ENCODE results near the gene SLC6A1. TPM values are rescaled to one million over a fixed set of nuclear protein-coding genes. Genes with fewer than 3 reads are reported as not detected.

Gene SLC6A1
- total RNA-seq, 2 donors from 2014 or later, result 0.05 to 0.21 TPM

GRCh38 chr3:11078826-11079515 lies 86.4 kb downstream of the SLC6A1 start:
- H3K4me3 ChIP-seq, result no peak overlapping the region
- TF ChIP-seq CTCF (IDR thresholded peaks at IDR 0.05), result no peak

GRCh38 chr3:11080492-11080891 lies 87.9 kb downstream of the SLC6A1 start:
- Histone ChIP-seq H3K27me3 (no peaks in the 10 kb centered on the region), H3K4me1 (no peaks in the 10 kb centered on the region), H3K9ac (ENCODE audit: low read depth in 2 of 2, low read length in 2 of 2) (no peak overlapping the region), H3K27ac (no peak overlapping the region), H3K4me3 (no peak overlapping the region), H3K9me3 (no peaks in the 10 kb centered on the region), H3K36me3 (no peaks in the 10 kb centered on the region)
- DNase-seq, result no peak
- no peak for TF ChIP-seq CTCF (IDR thresholded peaks at IDR 0.05)
- intact Hi-C loops (cut with DNase I), result no loop called here

More at GRCh38 chr3:11078826-11079515, 86.4 kb downstream of the SLC6A1 start:
- Histone ChIP-seq H3K36me3 (no peaks in the 10 kb centered on the region), H3K9me3 (no peaks in the 10 kb centered on the region), H3K27ac (no peak overlapping the region), H3K9ac (ENCODE audit: low read depth in 2 of 2, low read length in 2 of 2) (no peak overlapping the region), H3K27me3 (no peaks in the 10 kb centered on the region), H3K4me1 (no peaks in the 10 kb centered on the region)
- intact Hi-C loops (cut with DNase I), result no loop called here
- DNase-seq, result no peak

- Histone ChIP-seq H3K9me3 (no peaks in the 10 kb centered on the region), H3K27ac (no peak overlapping the region), H3K4me1 (no peaks in the 10 kb centered on the region), H3K9ac (ENCODE audit: low read depth in 2 of 2, low read length in 2 of 2) (no peak overlapping the region), H3K4me3 (no peak overlapping the region), H3K27me3 (no peaks in the 10 kb centered on the region), H3K36me3 (no peaks in the 10 kb centered on the region)
- no peak for TF ChIP-seq CTCF (IDR thresholded peaks at IDR 0.05)
- DNase-seq, result no peak
- intact Hi-C loops (cut with DNase I), result no loop called here
Measured at GRCh38 chr3:11084098-11084497, 91.5 kb downstream of the SLC6A1 start.

- Histone ChIP-seq H3K27ac (no peak overlapping the region), H3K4me1 (no peaks in the 10 kb centered on the region), H3K9me3 (no peaks in the 10 kb centered on the region), H3K36me3 (no peaks in the 10 kb centered on the region), H3K9ac (ENCODE audit: low read depth in 2 of 2, low read length in 2 of 2) (no peak overlapping the region), H3K27me3 (no peaks in the 10 kb centered on the region), H3K4me3 (no peak overlapping the region)
- DNase-seq, result no peak
- intact Hi-C loops (cut with DNase I), result no loop called here
- TF ChIP-seq CTCF (IDR thresholded peaks at IDR 0.05), result no peak
Measured at GRCh38 chr3:11084677-11085076, 92.1 kb downstream of the SLC6A1 start.

GRCh38 chr3:11085093-11085840 lies 92.7 kb downstream of the SLC6A1 start:
- Histone ChIP-seq H3K9ac (ENCODE audit: low read depth in 2 of 2, low read length in 2 of 2) (no peak overlapping the region), H3K27me3 (no peaks in the 10 kb centered on the region), H3K27ac (no peak overlapping the region), H3K4me1 (no peaks in the 10 kb centered on the region), H3K4me3 (no peak overlapping the region), H3K36me3 (no peaks in the 10 kb centered on the region), H3K9me3 (no peaks in the 10 kb centered on the region)
- TF ChIP-seq CTCF (IDR thresholded peaks at IDR 0.05), result no peak
- no peak for DNase-seq
- intact Hi-C loops (cut with DNase I), result no loop called here
